Liver (tissue), 9 donors: ENCODE data around the gene PON1. TPM values are rescaled to one million over a fixed set of nuclear protein-coding genes. Genes with fewer than 3 reads are reported as not detected.

ENCODE experiments used
- DNase-seq: peaks from one replicate; pipeline ENCODE4 v3.0.0-alpha.2; 2017; ENCODE audit warnings: low spot score
- H3K27ac ChIP-seq, 2 donors: one replicate each; pipeline ENCODE4 v1.7.0; 2013; ENCODE audit warnings: inconsistent platforms in 2 of 2, low read length in 2 of 2, control low read depth in 1 of 2, low read depth in 1 of 2, mild to moderate bottlenecking in 1 of 2
- H3K27me3 ChIP-seq, 4 donors: one replicate each; pipeline versions ENCODE4 v1.6.1 to v1.7.0; 2013; ENCODE audit warnings: low read length in 3 of 4, inconsistent platforms in 1 of 4, mild to moderate bottlenecking in 1 of 4, moderate library complexity in 1 of 4; ENCODE audit not compliant: control insufficient read depth in 4 of 4, insufficient read depth in 4 of 4
- H3K36me3 ChIP-seq, 4 donors: one replicate each; pipeline versions ENCODE4 v1.6.1 to v1.7.0; 2013; ENCODE audit warnings: low read length in 3 of 4, mild to moderate bottlenecking in 3 of 4, low read depth in 1 of 4, moderate library complexity in 1 of 4; ENCODE audit not compliant: control insufficient read depth in 4 of 4, insufficient read depth in 3 of 4
- H3K4me1 ChIP-seq, 4 donors: one replicate each; pipeline versions ENCODE4 v1.6.1 to v1.7.0; 2013; ENCODE audit warnings: low read length in 3 of 4, mild to moderate bottlenecking in 3 of 4, moderate library complexity in 1 of 4; ENCODE audit not compliant: control insufficient read depth in 4 of 4, insufficient read depth in 4 of 4
- H3K4me3 ChIP-seq, 3 donors: one replicate each; pipeline versions ENCODE4 v1.6.1 to v1.7.0; 2013; ENCODE audit warnings: low read length in 3 of 3, control low read depth in 1 of 3, low read depth in 1 of 3, mild to moderate bottlenecking in 1 of 3
- H3K9ac ChIP-seq, 2 donors: one replicate each; pipeline ENCODE4 v1.7.0; 2013; ENCODE audit warnings: low read length in 2 of 2, mild to moderate bottlenecking in 2 of 2, moderate library complexity in 2 of 2, control low read depth in 1 of 2, low read depth in 1 of 2
- H3K9me3 ChIP-seq, 4 donors: one replicate each; pipeline versions ENCODE4 v1.6.1 to v1.7.0; 2013; ENCODE audit warnings: low read length in 3 of 4; ENCODE audit not compliant: control insufficient read depth in 4 of 4
- CTCF ChIP-seq: fragments of 150-350 bp; IDR thresholded peaks from 2 replicates; pipeline ENCODE4 v1.5.1; 2017; ENCODE audit warnings: improper control_type of control experiment, low read depth, low read length; ENCODE audit not compliant: missing input control
- EGR1 ChIP-seq, 2 donors: IDR thresholded peaks; 2 replicates each; pipeline ENCODE4 v1.6.1; 2016 to 2018; ENCODE audit warnings: antibody characterized with exemption in 2 of 2, low read depth in 2 of 2
- FOXA2 ChIP-seq: IDR thresholded peaks from 2 replicates; pipeline ENCODE4 v1.6.1; 2016; ENCODE audit warnings: antibody characterized with exemption
- GABPA ChIP-seq, 2 donors: IDR thresholded peaks in 1 of 2; conservative IDR thresholded peaks in 1 of 2; 2 replicates each; pipeline ENCODE4 v1.6.1; 2016; ENCODE audit warnings: antibody characterized with exemption in 2 of 2, mild to moderate bottlenecking in 1 of 2, moderate library complexity in 1 of 2
- HNF4A ChIP-seq, 2 donors: conservative IDR thresholded peaks; 2 replicates each; pipeline ENCODE4 v1.6.1; 2016; ENCODE audit warnings: antibody characterized with exemption in 2 of 2, mild to moderate bottlenecking in 2 of 2
- HNF4G ChIP-seq: IDR thresholded peaks from 2 replicates; pipeline ENCODE4 v1.6.1; 2016; ENCODE audit warnings: antibody characterized with exemption
- JUND ChIP-seq, 2 donors: IDR thresholded peaks; 2 replicates each; pipeline ENCODE4 v1.6.1; 2016; ENCODE audit warnings: antibody characterized with exemption in 2 of 2
- MAX ChIP-seq: IDR thresholded peaks from 2 replicates; pipeline ENCODE4 v1.6.1; 2016; ENCODE audit warnings: antibody characterized with exemption
- NR2F2 ChIP-seq: IDR thresholded peaks from 2 replicates; pipeline ENCODE4 v1.6.1; 2016; ENCODE audit warnings: antibody characterized with exemption
- RAD21 ChIP-seq, 2 donors: IDR thresholded peaks; 2 replicates each; pipeline ENCODE4 v1.6.1; 2016; ENCODE audit warnings: antibody characterized with exemption in 2 of 2, mild to moderate bottlenecking in 2 of 2
- REST ChIP-seq: IDR thresholded peaks from 2 replicates; pipeline ENCODE4 v1.6.1; 2016; ENCODE audit warnings: antibody characterized with exemption, mild to moderate bottlenecking
- RXRA ChIP-seq, 2 donors: IDR thresholded peaks; 2 replicates each; pipeline ENCODE4 v1.6.1; 2017 to 2018; ENCODE audit warnings: antibody characterized with exemption in 2 of 2, mild to moderate bottlenecking in 1 of 2
- SP1 ChIP-seq: IDR thresholded peaks from 2 replicates; pipeline ENCODE4 v1.6.1; 2018; ENCODE audit warnings: antibody characterized with exemption, mild to moderate bottlenecking
- TAF1 ChIP-seq: conservative IDR thresholded peaks from 2 replicates; pipeline ENCODE4 v1.6.1; 2016; ENCODE audit warnings: antibody characterized with exemption, mild to moderate bottlenecking
- YY1 ChIP-seq: IDR thresholded peaks from 2 replicates; pipeline ENCODE4 v1.6.1; 2016; ENCODE audit warnings: antibody characterized with exemption, mild to moderate bottlenecking
- ZBTB33 ChIP-seq: IDR thresholded peaks from 2 replicates; pipeline ENCODE4 v1.6.1; 2016; ENCODE audit warnings: antibody characterized with exemption
- polyA plus RNA-seq, 2 donors: library from polyadenylated mRNA; stranded (reverse) in 1 of 2; unstranded in 1 of 2; fragments of 200-250 nt in 1 of 2; fragments of >200 nt in 1 of 2; fragmentation: Nextera tagmentation in 1 of 2; extraction: Ambion mirVana in 1 of 2; gene quantifications; one replicate each; pipeline versions ENCODE4 v1.2.1 to v1.2.3, GENCODE V29; 2013 to 2015
- total RNA-seq, 2 donors: library from RNA; depleted of rRNA; stranded (reverse); fragments of >200 nt; gene quantifications; one replicate each; pipeline ENCODE4 v1.2.3, GENCODE V29; 2014
- donor health status: healthy.
- donor health status: healthy.
- donor health status: healthy.
- donor health status: healthy.
- donor health status: healthy.

PON1 gene
- total and polyA plus RNA-seq, 4 donors: 54.8 to 1,101 (median 207) TPM

- no peak for TF ChIP-seq ZBTB33
- no peak for TF ChIP-seq YY1
- TF ChIP-seq HNF4A (conservative IDR thresholded peaks at IDR 0.05): no peak
- TF ChIP-seq MAX: no peak
- TF ChIP-seq CTCF: no peak
- TF ChIP-seq NR2F2: no peak
- TF ChIP-seq SP1: no peak
- TF ChIP-seq JUND (IDR thresholded peaks at IDR 0.05): no peak
Measured at GRCh38 chr7:95261895-95262415, 62.4 kb downstream of the PON1 start (continued).

- Histone ChIP-seq H3K27me3 (no peaks in the 10 kb centered on the region), H3K27ac (no peak overlapping the region), H3K36me3 (no peaks in the 10 kb centered on the region), H3K4me1 (no peaks in the 10 kb centered on the region), H3K4me3 (no peak overlapping the region), H3K9me3 (no peaks in the 10 kb centered on the region), H3K9ac (no peak overlapping the region)
- TF ChIP-seq EGR1 (IDR thresholded peaks at IDR 0.05; ENCODE audit: low read depth in 2 of 2) (no peak), REST (no peak), GABPA (IDR thresholded peaks at IDR 0.05 in 1 of 2, conservative IDR thresholded peaks at IDR 0.05 in 1 of 2) (no peak), TAF1 (no peak), FOXA2 (no peak), NR2F2 (no peak), MAX (no peak), HNF4G (no peak), JUND (IDR thresholded peaks at IDR 0.05) (no peak), SP1 (no peak), RXRA (IDR thresholded peaks at IDR 0.05) (no peak), RAD21 (IDR thresholded peaks at IDR 0.05) (no peak), CTCF (no peak), HNF4A (conservative IDR thresholded peaks at IDR 0.05) (no peak)
- no peak for DNase-seq
Measured at GRCh38 chr7:95255691-95256090, 68.6 kb downstream of the PON1 start.
